ENCODE measurements around the gene COQ5. TPM values are rescaled to one million over a fixed set of nuclear protein-coding genes. Genes with fewer than 3 reads are reported as not detected.

Gene COQ5
- total and polyA plus RNA-seq, 8 donors: 2.6 to 32.4 (median 25.9) TPM

GRCh38 chr12:120504587-120504986 lies 24.4 kb downstream of the COQ5 start:
- 76 to 84% (median 82%) methylated on average over 4 of the region's 4 CpGs for WGBS, 5 donors
- DNase-seq: no peak
- Histone ChIP-seq H3K27me3 (no peaks in the 10 kb centered on the region), H3K4me3 (no peak overlapping the region), H3K36me3 (peaks cover 26 to 87% (median 78%) of the 10 kb centered on the region in 4 donors), H3K4me1 (no peaks in the 10 kb centered on the region), H3K27ac (no peak overlapping the region), H3K9me3 (no peaks in the 10 kb centered on the region)
- intact Hi-C loops (cut with DNase I; ENCODE audit: low total_unique reads): no loop called here
- no peak for TF ChIP-seq CTCF (IDR thresholded peaks at IDR 0.05)
- no peak for TF ChIP-seq POLR2AphosphoS5 (IDR thresholded peaks at IDR 0.05)
- no peak for TF ChIP-seq EP300 (IDR thresholded peaks at IDR 0.05)
- no peak for TF ChIP-seq POLR2A (IDR thresholded peaks at IDR 0.05)

GRCh38 chr12:120500581-120500980 lies 28.4 kb downstream of the COQ5 start:
- Histone ChIP-seq H3K4me3 (no peak overlapping the region), H3K36me3 (peaks cover 17 to 67% (median 59%) of the 10 kb centered on the region in 4 donors), H3K9me3 (no peaks in the 10 kb centered on the region), H3K27ac (no peak overlapping the region), H3K27me3 (no peaks in the 10 kb centered on the region), H3K4me1 (peaks cover 10 to 26% (median 20%) of the 10 kb centered on the region in 4 donors)
- intact Hi-C loops (cut with DNase I; ENCODE audit: low total_unique reads): no loop called here
- WGBS, 5 donors: 72 to 87% (median 76%) methylated on average over 1 of the region's 1 CpG
- no peak for TF ChIP-seq POLR2AphosphoS5 (IDR thresholded peaks at IDR 0.05)
- TF ChIP-seq CTCF (IDR thresholded peaks at IDR 0.05): no peak
- no peak for TF ChIP-seq EP300 (IDR thresholded peaks at IDR 0.05)
- no peak for TF ChIP-seq POLR2A (IDR thresholded peaks at IDR 0.05)
- no peak for DNase-seq

DNA sequence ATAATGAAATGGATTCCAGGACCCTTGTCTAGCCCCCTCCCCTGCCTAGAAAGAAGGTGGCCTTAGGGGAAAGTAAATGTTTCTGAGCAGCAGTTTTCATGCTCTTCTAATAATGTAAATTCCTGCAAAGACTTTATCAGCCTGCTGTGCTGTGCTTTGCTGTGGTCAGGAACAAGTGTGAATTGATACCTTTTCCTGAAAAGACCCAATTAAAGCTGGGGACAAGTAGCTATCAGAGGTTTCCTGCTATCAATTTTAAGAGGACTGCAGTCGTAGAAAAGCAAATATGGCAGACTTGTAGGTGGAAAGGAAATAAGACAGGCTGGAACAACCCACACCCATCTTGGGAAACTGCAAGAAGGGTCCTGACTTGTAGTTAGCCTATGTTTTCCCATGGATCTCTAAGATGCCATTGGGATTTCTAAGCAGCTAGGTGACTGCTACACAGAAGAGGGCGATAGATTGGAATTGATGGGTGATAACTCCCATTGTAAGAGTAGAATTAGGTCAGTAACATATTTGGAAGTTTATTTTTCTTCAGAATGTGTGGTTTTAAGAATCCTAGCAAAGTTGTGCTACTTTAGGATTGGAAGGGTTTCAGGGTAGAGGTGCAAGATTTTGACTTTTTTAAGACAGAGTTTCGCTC lies 30.0 kb downstream of the COQ5 start:
- intact Hi-C loops (cut with DNase I; ENCODE audit: low total_unique reads): no loop called here
- Histone ChIP-seq H3K27ac (peak overlapping the region in 1 of 5 donors; percentile 11), H3K4me3 (no peak overlapping the region), H3K4me1 (peaks cover 17 to 39% (median 30%) of the 10 kb centered on the region in 4 donors), H3K36me3 (peaks cover 16 to 51% (median 45%) of the 10 kb centered on the region in 4 donors), H3K27me3 (no peaks in the 10 kb centered on the region), H3K9me3 (no peaks in the 10 kb centered on the region)
- TF ChIP-seq POLR2AphosphoS5 (IDR thresholded peaks at IDR 0.05): no peak
- no peak for TF ChIP-seq POLR2A (IDR thresholded peaks at IDR 0.05)
- no peak for TF ChIP-seq CTCF (IDR thresholded peaks at IDR 0.05)
- no peak for TF ChIP-seq EP300 (IDR thresholded peaks at IDR 0.05)
- no peak for DNase-seq
- WGBS, 5 donors: 70 to 83% (median 77%) methylated on average over 3 of the region's 3 CpGs

DNA sequence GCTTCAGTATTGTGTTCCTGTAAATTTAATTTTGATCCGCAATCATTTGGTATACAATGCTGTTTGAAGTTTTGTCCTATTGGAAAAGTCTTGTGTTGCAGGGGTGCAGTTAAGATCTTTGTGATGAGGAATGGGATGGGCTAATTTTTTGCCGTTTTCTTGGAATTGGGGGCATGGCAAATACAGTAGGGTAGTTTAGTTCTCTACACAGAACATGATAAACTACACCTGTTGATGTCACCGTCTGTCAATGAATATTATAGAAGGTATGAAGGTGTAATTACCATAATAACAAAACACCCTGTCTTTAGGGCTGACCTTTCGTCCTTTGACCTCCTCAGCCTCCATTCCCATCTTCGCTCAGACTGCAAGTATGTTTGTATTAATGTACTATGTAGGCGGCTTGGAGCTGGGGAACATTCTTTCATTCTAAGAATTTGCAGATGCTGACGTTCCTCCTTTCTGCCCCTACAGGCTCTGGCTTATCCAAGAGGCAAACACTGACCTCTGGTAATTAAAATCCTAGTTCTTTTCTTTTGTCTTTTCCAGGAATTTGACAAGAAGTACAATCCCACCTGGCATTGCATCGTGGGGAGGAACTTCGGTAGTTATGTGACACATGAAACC lies 31.3 kb downstream of the COQ5 start:
- peaks cover 17 to 39% (median 30%) of the 10 kb centered on the region in 4 donors for H3K4me1 ChIP-seq
- intact Hi-C loops (cut with DNase I; ENCODE audit: low total_unique reads): no loop called here
- DNase-seq: no peak
- peak overlapping the region in 4 of 5 donors; percentile 6 to 93 (median 86) for H3K27ac ChIP-seq
- H3K4me3 ChIP-seq: peak overlapping the region; percentile 92 to 98 (median 96)
- H3K36me3 ChIP-seq: peaks cover 5 to 38% (median 31%) of the 10 kb centered on the region in 4 donors
- TF ChIP-seq POLR2AphosphoS5 (IDR thresholded peaks at IDR 0.05): no peak
- TF ChIP-seq CTCF (IDR thresholded peaks at IDR 0.05): no peak
- no peak for TF ChIP-seq EP300 (IDR thresholded peaks at IDR 0.05)
- no peak for TF ChIP-seq POLR2A (IDR thresholded peaks at IDR 0.05)
- no peaks in the 10 kb centered on the region for H3K27me3 ChIP-seq
- WGBS, 5 donors: 21 to 23% (median 21%) methylated on average over 9 of the region's 9 CpGs
- H3K9me3 ChIP-seq: no peaks in the 10 kb centered on the region
